CD4-positive, alpha-beta T cell treated with Interleukin-4 for 1 hour (primary cell): ENCODE measurements around the gene FAM107A.
A peak's percentile ranks its signal among the peaks of the same experiment; 100 is the strongest.

Experiments used
- DNase-seq, 2 donors: peaks; one replicate each; pipeline ENCODE4 v3.0.0-alpha.2; 2020 to 2022

The FAM107A gene

DNA sequence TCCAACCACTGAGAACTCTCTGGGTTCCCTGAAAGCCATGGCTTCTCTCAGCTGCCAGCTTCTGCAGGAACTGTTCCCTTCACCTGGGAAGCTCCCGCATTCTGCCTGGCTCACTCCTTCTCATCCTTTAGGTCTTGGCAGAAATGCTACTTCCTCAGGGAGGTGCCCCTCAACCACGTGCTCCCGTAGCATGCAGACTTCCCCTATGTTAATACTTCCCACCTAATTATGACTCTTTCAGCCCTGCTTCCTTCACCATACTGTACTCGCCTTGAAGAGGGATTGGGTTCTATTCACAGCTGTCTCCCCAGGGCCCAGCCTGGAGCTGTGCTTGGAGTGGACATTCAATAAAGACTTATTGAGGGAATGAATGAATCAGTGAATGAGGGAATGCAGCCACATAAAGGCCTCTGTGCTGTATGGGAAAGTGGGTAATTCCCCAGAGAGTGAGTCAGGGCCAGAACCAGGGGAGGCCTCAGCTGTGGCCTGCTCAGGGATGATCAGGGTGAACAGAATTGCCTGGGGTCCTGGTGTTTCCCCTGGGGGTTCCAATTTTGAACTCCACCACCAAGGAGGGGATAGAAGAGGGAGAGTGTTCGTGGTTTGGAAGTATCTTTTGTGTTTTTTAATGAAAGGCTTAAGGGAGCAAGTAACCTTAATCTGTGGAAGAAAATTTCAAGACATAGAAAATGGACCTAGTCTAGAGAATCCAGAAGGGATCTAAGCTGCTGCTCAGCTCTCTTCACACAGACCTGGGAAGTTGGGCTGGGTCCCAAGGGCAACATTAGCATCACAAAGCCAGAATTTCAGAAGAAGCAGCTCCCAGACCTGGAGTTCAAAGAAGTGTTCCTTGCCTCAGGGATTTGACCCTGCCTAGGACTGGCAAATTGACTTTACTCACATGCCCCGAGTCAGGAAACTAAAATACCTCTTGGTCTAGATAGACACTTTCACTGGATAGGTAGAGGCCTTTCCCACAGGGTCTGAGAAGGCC lies 14.6 kb upstream of the FAM107A start:
- DNase-seq: no peak

GRCh38 chr3:58588030-58588614 lies 10.9 kb upstream of the FAM107A start:
- no peak for DNase-seq

DNA sequence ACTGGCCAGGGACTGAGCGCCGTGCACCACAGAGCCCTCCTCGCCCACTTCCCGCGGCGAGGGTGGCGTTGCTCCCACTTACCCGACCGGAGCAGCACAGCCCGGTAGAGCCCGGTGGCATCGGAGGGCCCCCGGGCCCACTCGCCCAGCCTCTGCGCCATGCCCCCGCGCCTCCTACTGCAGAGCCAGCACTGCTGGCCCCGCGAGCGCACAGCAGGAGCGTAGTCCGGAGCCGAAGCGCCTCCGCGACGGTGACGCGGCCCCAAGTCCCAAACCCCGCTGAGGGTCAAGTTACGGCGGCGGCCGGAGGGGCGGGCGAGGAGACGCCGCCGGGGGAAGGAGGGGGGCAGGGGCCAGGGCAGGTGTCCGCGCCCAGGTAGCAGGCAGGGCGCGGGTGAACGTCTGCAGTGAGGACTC lies 9.6 kb upstream of the FAM107A start:
- DNase-seq: no peak

GRCh38 chr3:58585994-58586393 lies 8.8 kb upstream of the FAM107A start:
- DNase-seq: no peak

GRCh38 chr3:58585005-58585786 lies 8.0 kb upstream of the FAM107A start:
- peak; percentile 43 to 51 for DNase-seq

- DNase-seq: peak in 1 of 2 donors; percentile 5
Measured at GRCh38 chr3:58584690-58585004, 7.5 kb upstream of the FAM107A start.

DNA sequence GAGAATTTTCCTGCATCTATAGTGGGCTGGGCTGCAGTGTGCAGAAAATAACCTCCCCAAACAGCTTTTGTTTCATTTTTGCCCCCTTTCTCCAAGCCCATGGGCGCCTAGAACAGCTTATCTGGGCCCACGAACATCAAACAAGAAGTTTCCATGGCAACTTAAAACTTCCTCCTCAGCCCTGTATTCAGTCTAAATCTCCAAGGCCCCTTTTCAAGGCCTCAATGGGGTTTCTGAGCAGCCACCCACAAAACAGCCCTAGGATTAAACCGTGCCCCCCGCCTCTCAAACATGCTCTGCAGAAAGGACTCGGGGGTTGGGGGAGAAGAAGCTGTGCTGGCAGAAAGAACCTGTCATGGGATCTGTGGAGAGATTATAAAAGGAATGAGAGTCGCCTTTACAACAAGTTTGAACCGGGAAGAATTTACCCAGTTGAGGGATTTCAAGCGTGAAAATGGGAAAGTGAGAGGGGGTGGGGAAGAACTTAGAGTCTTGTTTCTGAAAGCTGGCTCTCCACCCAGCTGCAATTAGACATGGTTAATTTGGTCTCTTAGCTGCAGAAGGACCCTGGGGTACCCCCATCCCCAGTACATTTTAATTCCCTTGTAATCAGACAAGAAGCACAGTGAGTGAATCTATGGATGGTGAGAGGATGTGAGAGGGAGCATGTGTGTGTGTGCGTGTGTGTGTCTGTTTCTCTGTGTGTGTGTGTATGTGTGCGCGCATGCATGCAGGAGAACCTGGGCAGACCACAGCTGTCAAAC lies 4.3 kb upstream of the FAM107A start:
- DNase-seq: no peak

DNA sequence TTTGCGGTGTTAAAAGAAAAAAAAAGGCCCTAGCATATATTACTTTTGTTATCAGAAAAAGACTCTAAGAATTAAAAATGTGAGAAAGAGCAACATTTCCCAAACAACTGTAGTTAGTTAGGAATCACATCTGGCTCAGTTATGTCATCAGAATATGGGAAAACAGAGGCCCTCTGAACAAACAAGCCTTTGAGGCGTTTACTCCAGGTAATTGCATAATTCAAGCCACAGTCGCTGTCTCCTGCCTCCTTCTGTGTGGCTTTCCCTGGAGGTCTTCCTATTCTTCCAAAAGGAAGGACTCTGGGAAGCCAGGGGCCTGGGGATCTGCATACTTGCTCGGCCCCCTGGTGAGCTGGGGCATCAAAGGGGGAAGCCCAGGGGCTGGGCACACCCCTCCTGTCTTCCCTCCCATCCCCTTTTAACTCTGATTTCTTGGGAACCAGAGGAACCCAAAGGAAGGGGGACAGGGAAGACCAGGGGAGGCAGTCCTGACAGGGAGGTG lies 3.7 kb upstream of the FAM107A start:
- DNase-seq: no peak

DNA sequence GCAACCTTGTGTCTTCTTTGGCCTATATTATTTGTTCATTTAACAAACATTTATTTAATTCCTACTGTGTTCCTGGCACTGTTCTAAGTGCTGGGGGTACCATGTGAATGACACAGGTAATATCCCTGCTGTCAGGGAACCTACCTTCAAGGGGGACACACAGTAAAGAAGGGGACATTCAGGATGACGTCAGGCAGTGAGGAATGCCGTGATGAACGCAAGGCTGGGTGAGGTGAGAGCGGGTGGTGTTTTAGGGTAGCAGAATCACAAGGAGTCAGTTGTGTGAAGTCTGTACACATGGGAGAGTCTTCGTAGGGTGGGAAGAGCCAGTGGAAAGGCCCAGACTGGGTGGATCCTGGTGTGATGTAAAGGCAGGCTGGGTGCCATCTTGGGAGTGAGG lies 1.7 kb upstream of the FAM107A start:
- no peak for DNase-seq

- DNase-seq: no peak
Measured at GRCh38 chr3:58576716-58577115, 475 bp downstream of the FAM107A start.

- DNase-seq: no peak
Measured at GRCh38 chr3:58575971-58576652, 1.1 kb downstream of the FAM107A start.

GRCh38 chr3:58574682-58575081 lies 2.5 kb downstream of the FAM107A start:
- DNase-seq: no peak

DNA sequence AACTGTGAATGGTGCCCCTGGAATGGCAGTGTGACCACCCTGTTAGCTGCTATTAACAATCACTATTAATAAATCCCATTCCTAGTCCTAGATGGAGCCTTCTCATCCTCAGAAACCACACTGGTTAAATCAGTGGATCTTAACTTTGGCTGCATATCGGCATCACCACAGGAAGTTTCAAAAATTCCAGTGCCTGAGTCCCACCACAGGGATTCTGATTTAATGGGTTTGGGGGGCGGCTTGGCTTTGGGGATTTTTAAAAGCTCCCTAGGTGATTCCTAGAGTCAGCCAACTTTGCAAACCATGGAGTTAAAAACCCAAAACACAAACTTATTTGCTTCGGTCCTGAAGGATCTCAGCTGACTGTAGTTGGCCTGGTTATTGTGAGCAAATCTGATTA lies 3.1 kb downstream of the FAM107A start:
- DNase-seq: no peak

GRCh38 chr3:58573640-58574039 lies 3.6 kb downstream of the FAM107A start:
- DNase-seq: no peak

DNA sequence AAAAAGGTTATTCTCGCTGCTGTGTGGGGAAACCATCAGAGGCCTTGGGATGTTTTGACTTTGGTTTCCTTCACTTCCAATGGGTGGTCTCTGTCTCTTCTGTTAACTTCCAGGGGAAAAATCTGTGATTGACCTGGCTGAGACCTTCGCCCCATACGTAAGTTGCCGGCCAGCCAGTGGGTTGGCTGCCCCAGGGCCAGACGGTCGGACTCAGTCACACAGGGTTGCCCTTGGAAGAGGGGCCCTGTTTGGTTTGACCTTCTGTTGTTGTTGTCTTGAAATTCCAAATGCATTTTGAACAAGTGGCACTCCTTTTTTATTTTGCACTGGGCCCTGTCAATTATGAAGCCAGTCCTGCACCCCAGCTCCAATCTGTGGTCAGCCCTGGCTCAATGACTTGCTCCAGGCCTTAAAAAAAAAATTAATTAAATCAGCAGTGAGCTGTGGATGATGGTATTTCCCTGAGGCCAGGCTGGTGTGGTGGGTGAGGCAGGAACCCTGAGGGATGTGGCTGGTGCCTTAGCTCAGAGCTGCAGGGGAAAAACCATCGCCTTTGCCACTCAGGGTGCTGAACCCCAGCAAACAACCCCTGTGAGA lies 4.5 kb downstream of the FAM107A start:
- no peak for DNase-seq

DNA sequence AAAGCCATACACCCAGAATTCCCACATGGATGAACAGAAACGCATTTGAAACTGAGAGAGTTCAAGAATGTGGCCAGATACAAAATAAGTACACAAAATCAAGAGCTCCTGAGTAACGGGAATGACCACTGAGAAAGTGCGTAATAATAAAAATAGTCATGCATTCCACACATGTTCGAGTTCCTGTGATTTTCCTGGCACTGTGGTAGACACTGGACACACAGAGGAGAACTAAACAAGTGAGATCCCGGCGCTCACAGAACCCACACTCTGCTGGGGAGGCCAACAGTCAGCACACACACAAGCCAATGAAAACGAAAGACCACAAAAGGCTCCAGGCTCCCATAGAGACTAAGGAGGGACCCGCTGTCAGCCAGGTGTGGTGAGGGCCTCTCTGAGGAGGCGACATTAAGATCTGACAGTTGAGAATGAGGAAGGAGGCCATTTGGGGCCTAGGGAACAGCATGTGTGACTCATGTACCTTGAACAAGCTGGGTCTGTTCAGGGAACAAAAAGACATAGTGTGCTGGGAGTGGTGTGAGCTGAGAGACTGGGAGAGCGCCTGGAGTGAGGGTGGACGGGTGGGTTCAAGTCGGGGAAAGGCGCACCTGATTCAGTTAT lies 5.1 kb downstream of the FAM107A start:
- no peak for DNase-seq

GRCh38 chr3:58570851-58571250 lies 6.3 kb downstream of the FAM107A start:
- DNase-seq: no peak

GRCh38 chr3:58569287-58570001 lies 7.7 kb downstream of the FAM107A start:
- no peak for DNase-seq

DNA sequence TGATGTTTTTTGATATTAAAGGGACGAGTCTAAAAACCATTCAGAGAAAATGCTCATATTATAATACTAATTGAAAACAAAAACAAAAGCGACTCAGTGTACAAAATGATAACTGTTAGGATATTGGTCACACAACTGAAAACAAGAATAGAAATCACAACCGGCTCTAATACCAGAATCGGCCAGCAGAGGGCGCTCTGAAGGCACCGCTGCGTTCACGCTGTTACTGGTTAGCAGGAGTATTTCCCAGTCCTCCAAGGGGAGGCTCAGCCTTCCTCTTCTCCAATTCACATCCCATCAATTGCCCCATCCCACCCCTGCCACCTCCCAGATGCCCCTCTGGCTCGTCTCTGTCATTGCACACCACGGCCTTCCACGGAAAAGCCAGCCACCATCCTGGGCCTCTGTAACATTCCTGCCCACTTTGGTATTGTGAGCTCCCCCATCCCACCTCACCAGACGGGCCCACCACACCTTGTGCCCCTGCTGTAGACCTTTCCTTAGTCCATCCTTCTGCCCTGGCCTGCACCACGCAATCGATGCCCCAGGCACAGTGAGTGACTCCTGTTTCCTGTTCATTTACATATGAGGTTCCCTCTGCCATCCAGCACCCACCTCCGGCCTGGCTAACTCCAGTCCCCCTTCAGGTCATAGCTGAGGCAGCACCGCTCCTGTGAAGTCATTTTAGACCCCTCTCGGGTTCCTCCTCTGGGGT lies 8.5 kb downstream of the FAM107A start:
- peak; percentile 58 for DNase-seq

- DNase-seq: no peak
Measured at GRCh38 chr3:58567251-58567515, 10.0 kb downstream of the FAM107A start.
